Neural progenitor cell (in vitro differentiated cells): ENCODE measurements around the gene CACNA1C. TPM values are rescaled to one million over a fixed set of nuclear protein-coding genes. Genes with fewer than 3 reads are reported as not detected.

ENCODE experiments used
- DNase-seq: peaks from one replicate; pipeline ENCODE4 v3.0.0-alpha.2; 2016; ENCODE audit warnings: low spot score
- H2AFZ ChIP-seq: fragments of 200-600 bp; sonication (generic); replicated peaks from 2 replicates; pipeline ENCODE4 v1.6.1; 2016; ENCODE audit warnings: antibody characterized with exemption
- H3F3A ChIP-seq: fragments of 200-600 bp; sonication (generic); 2 replicates; pipeline ENCODE4 v1.6.1; 2016; ENCODE audit warnings: antibody characterized with exemption, low read depth
- H3K27ac ChIP-seq: fragments of 200-600 bp; sonication (generic); 2 replicates; pipeline ENCODE4 v1.5.1; 2016; ENCODE audit warnings: mild to moderate bottlenecking
- H3K27me3 ChIP-seq: fragments of 200-600 bp; sonication (generic); 2 replicates; pipeline ENCODE4 v1.6.1; 2016; ENCODE audit warnings: mild to moderate bottlenecking, moderate library complexity
- H3K36me3 ChIP-seq: fragments of 200-600 bp; sonication (generic); 2 replicates; pipeline ENCODE4 v1.5.1; 2016
- H3K4me1 ChIP-seq: fragments of 200-600 bp; sonication (generic); 2 replicates; pipeline ENCODE4 v1.6.1; 2016; ENCODE audit warnings: mixed run types
- H3K4me2 ChIP-seq: fragments of 200-600 bp; sonication (generic); 2 replicates; pipeline ENCODE4 v1.6.1; 2016
- H3K4me3 ChIP-seq: fragments of 200-600 bp; sonication (generic); 2 replicates; pipeline ENCODE4 v1.5.1; 2016
- H3K79me2 ChIP-seq: fragments of 200-600 bp; sonication (generic); 2 replicates; pipeline ENCODE4 v1.6.1; 2016; ENCODE audit warnings: low read depth
- H3K9ac ChIP-seq: fragments of 200-600 bp; sonication (generic); 2 replicates; pipeline ENCODE4 v1.6.1; 2016
- H3K9me3 ChIP-seq: fragments of 200-600 bp; sonication (generic); 2 replicates; pipeline ENCODE4 v1.5.1; 2016; ENCODE audit warnings: low read depth
- H4K20me1 ChIP-seq: fragments of 200-600 bp; sonication (generic); 2 replicates; pipeline ENCODE4 v1.6.1; 2016; ENCODE audit warnings: low read depth
- H3K27ac Mint-ChIP-seq: 3 replicates; pipeline ENCODE4 v1.8.0; 2021; ENCODE audit warnings: mixed read lengths
- H3K27me3 Mint-ChIP-seq: 2 replicates; pipeline ENCODE4 v1.8.0; 2022; ENCODE audit warnings: low read depth, mild to moderate bottlenecking, inconsistent platforms, moderate library complexity, mixed read lengths; ENCODE audit not compliant: insufficient read depth
- H3K36me3 Mint-ChIP-seq: 3 replicates; pipeline ENCODE4 v1.8.0; 2021; ENCODE audit warnings: mixed read lengths
- H3K4me1 Mint-ChIP-seq: 3 replicates; pipeline ENCODE4 v1.8.0; 2021; ENCODE audit warnings: mixed read lengths
- H3K4me3 Mint-ChIP-seq: 3 replicates; pipeline ENCODE4 v1.8.0; 2021; ENCODE audit warnings: mild to moderate bottlenecking, moderate library complexity, mixed read lengths
- H3K9me3 Mint-ChIP-seq: 3 replicates; pipeline ENCODE4 v1.8.0; 2020; ENCODE audit warnings: mixed read lengths
- EZH2 ChIP-seq: fragments of 200-600 bp; sonication (generic); IDR thresholded peaks from 2 replicates; pipeline ENCODE4 v1.6.1; 2017; ENCODE audit warnings: antibody characterized with exemption, mild to moderate bottlenecking, moderate library complexity
- EZH2phosphoT487 ChIP-seq: fragments of 200-600 bp; sonication (generic); IDR thresholded peaks from 2 replicates; pipeline ENCODE4 v1.6.1; 2017; ENCODE audit warnings: antibody characterized with exemption
- total RNA-seq: library from RNA; depleted of rRNA; stranded (reverse); fragments of >200 nt; gene quantifications from 2 replicates; pipeline ENCODE4 v1.2.3, GENCODE V29; 2015; ENCODE audit warnings: low replicate concordance
- TF ChIP-seq, protein P1 (sequence below): fragments of 200-600 bp; sonication (generic); IDR thresholded peaks from 2 replicates; pipeline ENCODE4 v1.5.1; 2017; ENCODE audit warnings: antibody characterized with exemption, mild to moderate bottlenecking

The CACNA1C gene
- total RNA-seq, 1 donor from 2014 or later, result 2.7 TPM

DNA sequence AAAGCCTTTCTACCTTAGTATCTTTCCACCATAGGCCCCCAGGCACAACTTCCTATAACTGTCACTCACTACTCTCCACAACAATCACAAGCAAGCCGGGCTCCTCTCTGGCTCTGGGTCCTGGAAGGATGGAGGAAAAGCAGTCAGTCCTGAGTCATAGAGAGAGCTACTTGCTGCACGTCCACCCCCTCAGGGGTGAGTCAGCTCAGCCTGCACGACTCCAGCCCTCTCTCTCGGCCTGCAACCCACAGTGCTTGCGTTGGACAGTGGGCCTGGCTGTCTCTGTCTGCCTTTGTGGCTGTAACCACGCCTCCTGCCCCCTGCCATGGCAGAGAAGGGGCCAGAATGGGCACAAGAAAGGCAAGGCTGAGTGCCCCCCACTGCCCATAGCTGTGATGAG lies 587.9 kb downstream of the CACNA1C start:
- peak overlapping the region; percentile 14 for H2AFZ ChIP-seq
- H3K4me3 ChIP-seq, result no peak overlapping the region
- Mint-ChIP-seq H3K9me3 (peaks cover under 1% of the 10 kb centered on the region), H3K4me1 (peaks cover 40% of the 10 kb centered on the region), H3K4me3 (no peak overlapping the region), H3K27me3 (peaks cover 8% of the 10 kb centered on the region), H3K36me3 (no peaks in the 10 kb centered on the region), H3K27ac (peak overlapping the region; percentile 95)
- no peak overlapping the region for H3K4me2 ChIP-seq
- H3K79me2 ChIP-seq, result no peaks in the 10 kb centered on the region
- DNase-seq, result peak; percentile 30
- no peaks in the 10 kb centered on the region for H3K9me3 ChIP-seq
- H3K27me3 ChIP-seq, result no peaks in the 10 kb centered on the region
- no peaks in the 10 kb centered on the region for H3K36me3 ChIP-seq
- peaks cover 15% of the 10 kb centered on the region for H3K4me1 ChIP-seq
- no peak overlapping the region for H3K9ac ChIP-seq
- H4K20me1 ChIP-seq, result no peaks in the 10 kb centered on the region
- H3K27ac ChIP-seq, result no peak overlapping the region
- H3F3A ChIP-seq, result no peaks in the 10 kb centered on the region
- TF ChIP-seq EZH2, result no peak

DNA sequence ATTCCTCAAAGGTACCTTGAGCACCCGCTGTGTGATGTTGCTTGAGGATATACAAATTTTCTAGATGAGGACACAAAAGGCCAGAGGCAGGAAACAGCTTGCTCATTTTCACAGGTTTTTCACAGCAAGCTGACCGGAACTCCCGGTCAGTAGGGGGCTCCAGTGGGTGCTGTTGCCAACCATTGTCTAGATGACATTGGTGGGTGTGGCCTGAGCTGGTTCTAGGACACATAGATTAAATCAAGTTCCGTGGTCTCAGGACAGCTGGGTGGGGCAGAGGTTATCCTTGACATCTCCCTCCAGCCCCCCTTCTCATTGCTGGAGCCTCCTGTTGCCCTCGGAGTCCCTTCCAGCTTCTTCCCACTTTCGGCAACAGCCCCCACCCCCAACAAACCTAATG lies 588.4 kb downstream of the CACNA1C start:
- Mint-ChIP-seq H3K4me3 (no peak overlapping the region), H3K36me3 (no peaks in the 10 kb centered on the region), H3K4me1 (peaks cover 40% of the 10 kb centered on the region), H3K9me3 (no peaks in the 10 kb centered on the region), H3K27me3 (peaks cover 8% of the 10 kb centered on the region), H3K27ac (no peak overlapping the region)
- Histone ChIP-seq H3K79me2 (no peaks in the 10 kb centered on the region), H3K9ac (no peak overlapping the region), H3K27me3 (no peaks in the 10 kb centered on the region), H3K4me3 (no peak overlapping the region), H3K4me2 (no peak overlapping the region), H3K9me3 (no peaks in the 10 kb centered on the region), H3K36me3 (no peaks in the 10 kb centered on the region), H3K4me1 (peaks cover 15% of the 10 kb centered on the region), H2AFZ (peak overlapping the region; percentile 14), H3F3A (no peaks in the 10 kb centered on the region), H4K20me1 (no peaks in the 10 kb centered on the region), H3K27ac (no peak overlapping the region)
- TF ChIP-seq EZH2, result no peak
- TF ChIP-seq, protein P1, sequence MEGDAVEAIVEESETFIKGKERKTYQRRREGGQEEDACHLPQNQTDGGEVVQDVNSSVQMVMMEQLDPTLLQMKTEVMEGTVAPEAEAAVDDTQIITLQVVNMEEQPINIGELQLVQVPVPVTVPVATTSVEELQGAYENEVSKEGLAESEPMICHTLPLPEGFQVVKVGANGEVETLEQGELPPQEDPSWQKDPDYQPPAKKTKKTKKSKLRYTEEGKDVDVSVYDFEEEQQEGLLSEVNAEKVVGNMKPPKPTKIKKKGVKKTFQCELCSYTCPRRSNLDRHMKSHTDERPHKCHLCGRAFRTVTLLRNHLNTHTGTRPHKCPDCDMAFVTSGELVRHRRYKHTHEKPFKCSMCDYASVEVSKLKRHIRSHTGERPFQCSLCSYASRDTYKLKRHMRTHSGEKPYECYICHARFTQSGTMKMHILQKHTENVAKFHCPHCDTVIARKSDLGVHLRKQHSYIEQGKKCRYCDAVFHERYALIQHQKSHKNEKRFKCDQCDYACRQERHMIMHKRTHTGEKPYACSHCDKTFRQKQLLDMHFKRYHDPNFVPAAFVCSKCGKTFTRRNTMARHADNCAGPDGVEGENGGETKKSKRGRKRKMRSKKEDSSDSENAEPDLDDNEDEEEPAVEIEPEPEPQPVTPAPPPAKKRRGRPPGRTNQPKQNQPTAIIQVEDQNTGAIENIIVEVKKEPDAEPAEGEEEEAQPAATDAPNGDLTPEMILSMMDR, result peak; percentile 51
- peak; percentile 56 for DNase-seq

- no peak for DNase-seq
- Histone ChIP-seq H2AFZ (no peak overlapping the region), H3F3A (no peaks in the 10 kb centered on the region), H3K4me1 (peaks cover 15% of the 10 kb centered on the region), H3K27ac (no peak overlapping the region), H3K4me2 (no peak overlapping the region), H3K4me3 (no peak overlapping the region), H3K9me3 (no peaks in the 10 kb centered on the region), H3K9ac (no peak overlapping the region), H3K79me2 (no peaks in the 10 kb centered on the region), H3K36me3 (no peaks in the 10 kb centered on the region), H3K27me3 (no peaks in the 10 kb centered on the region), H4K20me1 (no peaks in the 10 kb centered on the region)
- TF ChIP-seq EZH2phosphoT487 (no peak), EZH2 (no peak)
- TF ChIP-seq, protein P1, result no peak
- no peak overlapping the region for H3K27ac Mint-ChIP-seq
- peaks cover 40% of the 10 kb centered on the region for H3K4me1 Mint-ChIP-seq
- H3K9me3 Mint-ChIP-seq, result no peaks in the 10 kb centered on the region
- no peak overlapping the region for H3K4me3 Mint-ChIP-seq
- peaks cover 8% of the 10 kb centered on the region for H3K27me3 Mint-ChIP-seq
- H3K36me3 Mint-ChIP-seq, result no peaks in the 10 kb centered on the region
Measured at GRCh38 chr12:2641761-2642160, 589.0 kb downstream of the CACNA1C start.

DNA sequence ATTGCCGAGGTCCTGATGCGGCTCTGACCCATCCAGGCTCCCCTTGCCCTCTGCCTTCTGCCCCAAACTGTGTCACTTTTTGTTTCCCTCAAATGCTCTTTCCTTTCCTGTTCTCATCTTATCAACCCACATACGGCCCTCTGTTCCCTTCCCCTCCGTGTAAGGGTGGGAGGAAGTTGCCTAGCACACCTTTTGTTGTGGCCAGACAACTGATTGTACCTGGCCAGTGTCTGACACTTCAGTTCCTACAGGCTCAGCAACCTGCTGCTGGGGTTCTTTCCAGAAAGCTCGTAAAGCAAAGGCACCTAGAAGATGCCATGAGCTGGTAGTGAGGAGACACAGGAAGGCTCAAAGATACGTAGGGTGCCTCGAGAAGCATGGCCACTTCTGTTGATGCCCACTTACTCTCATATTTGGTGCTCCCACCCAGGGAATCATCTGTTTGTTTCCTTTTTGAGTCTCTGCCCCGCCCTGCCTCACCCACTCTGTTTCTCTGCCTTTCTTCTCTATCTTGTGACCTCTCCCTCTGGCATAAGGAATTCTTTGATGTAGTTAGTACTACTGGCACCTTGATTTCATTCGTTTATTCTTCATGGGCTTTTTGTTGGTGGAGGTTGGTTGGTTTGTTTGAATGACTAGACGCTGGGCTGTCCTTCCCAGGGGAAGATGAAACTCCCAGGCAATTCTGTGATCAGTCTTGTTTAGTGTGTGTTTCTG lies 589.5 kb downstream of the CACNA1C start:
- Histone ChIP-seq H3K9me3 (no peaks in the 10 kb centered on the region), H3K79me2 (no peaks in the 10 kb centered on the region), H3K4me2 (no peak overlapping the region), H3K36me3 (no peaks in the 10 kb centered on the region), H3K4me3 (no peak overlapping the region), H3K27ac (no peak overlapping the region), H3K9ac (no peak overlapping the region), H3F3A (no peaks in the 10 kb centered on the region), H4K20me1 (no peaks in the 10 kb centered on the region), H2AFZ (no peak overlapping the region), H3K27me3 (no peaks in the 10 kb centered on the region), H3K4me1 (peaks cover 15% of the 10 kb centered on the region)
- no peak overlapping the region for H3K4me3 Mint-ChIP-seq
- peaks cover 8% of the 10 kb centered on the region for H3K27me3 Mint-ChIP-seq
- no peaks in the 10 kb centered on the region for H3K9me3 Mint-ChIP-seq
- no peak overlapping the region for H3K27ac Mint-ChIP-seq
- peaks cover 40% of the 10 kb centered on the region for H3K4me1 Mint-ChIP-seq
- no peaks in the 10 kb centered on the region for H3K36me3 Mint-ChIP-seq
- no peak for DNase-seq
- TF ChIP-seq EZH2 (no peak), EZH2phosphoT487 (no peak)
- TF ChIP-seq, protein P1, result no peak
